Hematopoietic multipotent progenitor cell treated with erythropoietin and hydrocortisone succinate and interleukin-3 and kit ligand, for 8 days (in vitro differentiated cells): ENCODE results near the gene SMAD7.
A peak's percentile ranks its signal among the peaks of the same experiment; 100 is the strongest.

Experiments
- DNase-seq: peaks from one replicate; pipeline ENCODE4 v3.0.0-alpha.2; 2015

Gene SMAD7

DNA sequence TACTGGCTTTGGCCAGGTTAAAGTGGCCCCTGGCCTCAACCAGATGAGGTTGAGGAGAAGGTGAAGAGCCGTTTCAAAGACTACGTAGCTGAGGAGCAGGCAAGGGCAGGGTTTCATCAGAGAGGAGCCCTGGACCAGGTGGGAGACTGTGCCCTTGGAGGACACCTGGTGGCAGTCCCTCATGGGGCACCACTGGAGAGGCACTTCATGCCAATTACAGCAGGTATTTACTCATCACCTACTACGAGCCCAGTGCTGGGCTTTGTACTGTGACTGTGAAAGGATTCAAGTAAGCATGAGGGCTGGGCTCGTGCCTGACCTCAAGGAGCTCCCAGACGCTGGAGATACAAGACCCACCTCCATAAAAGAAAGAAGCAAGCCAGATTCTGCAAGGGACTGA is 37.6 kb downstream of the SMAD7 start:
- no peak for DNase-seq

DNA sequence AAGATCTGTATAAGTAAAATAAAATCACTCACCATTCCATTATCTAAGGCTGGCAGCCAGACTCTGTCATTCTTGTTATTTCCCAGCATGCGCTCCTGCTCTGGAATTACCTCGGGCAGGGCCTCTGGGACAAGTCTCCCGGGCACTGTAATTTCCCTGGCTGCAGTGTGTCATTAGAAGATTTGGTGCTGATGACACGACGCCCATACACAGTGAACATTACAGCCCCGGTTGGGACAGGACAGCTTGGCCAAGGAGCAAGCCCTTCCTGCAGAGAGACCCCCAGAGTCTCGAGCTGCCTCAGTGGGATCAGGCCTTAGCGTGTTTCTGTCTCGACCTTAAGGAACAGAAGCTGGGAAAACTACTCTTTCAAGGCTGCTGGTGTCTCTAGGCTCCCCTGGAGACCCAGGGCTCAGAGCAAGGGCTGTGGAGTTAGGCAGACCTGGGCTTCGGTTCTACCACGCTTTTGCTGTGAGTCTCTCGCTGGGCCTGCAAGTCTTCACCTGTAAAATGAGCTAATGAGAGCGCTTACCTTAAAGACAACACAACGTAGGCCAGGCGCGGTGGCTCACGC is 39.7 kb downstream of the SMAD7 start:
- no peak for DNase-seq

DNA sequence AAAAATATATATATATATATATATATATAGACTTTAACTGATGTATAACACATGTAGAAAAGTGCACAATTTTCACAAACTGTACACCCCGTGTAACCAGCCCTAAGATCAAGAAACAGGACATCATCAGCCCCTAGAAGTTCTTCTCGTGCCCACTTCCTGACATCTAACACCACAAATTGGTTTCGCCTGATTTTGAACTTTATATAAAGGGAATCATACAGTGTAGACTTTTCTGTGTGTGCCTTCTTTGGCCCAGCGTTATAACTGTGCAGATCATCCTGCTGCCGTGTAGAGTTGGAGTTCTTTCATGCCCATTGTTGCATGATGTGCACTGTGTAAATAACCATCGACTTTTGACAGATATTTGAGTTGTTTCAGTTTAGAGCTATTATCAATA is 41.0 kb downstream of the SMAD7 start:
- DNase-seq, result no peak

DNA sequence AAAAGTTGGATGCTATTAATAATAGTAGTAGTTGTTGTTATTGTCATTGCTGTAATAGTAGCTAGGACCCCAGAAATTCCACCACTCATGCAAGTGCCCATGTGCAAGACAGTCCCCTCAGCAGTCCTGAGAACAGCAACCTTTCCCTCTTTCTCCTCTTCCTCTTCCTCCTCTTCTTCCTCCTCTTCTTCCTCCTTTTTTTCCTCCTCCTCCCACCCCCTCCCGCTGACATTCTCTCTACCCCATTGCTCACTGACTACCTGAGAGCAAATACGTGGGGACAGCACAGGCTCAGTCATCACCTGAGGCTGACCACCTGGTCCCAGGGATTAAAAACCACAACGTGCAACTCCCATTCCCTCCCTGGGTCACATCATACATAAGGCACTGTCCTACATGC is 41.8 kb downstream of the SMAD7 start:
- DNase-seq, result no peak

DNA sequence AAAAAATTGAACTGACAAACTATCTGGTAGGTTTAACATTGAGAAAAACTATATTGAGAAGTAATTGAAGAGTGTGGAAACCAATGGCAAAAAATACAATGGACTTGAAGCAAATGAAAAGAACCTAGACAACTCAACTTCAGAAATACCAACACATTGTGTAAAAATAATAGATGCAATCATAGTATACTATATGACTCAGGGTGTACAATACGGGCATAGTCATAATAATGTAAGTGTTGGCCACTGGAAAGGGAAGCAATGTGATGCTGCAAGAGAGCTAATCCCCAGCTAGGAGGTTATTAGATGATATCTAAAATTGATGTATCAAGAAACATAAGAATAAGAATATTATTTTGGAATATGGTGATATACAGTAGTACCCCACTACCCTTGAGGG is 45.3 kb downstream of the SMAD7 start:
- DNase-seq, result no peak

DNA sequence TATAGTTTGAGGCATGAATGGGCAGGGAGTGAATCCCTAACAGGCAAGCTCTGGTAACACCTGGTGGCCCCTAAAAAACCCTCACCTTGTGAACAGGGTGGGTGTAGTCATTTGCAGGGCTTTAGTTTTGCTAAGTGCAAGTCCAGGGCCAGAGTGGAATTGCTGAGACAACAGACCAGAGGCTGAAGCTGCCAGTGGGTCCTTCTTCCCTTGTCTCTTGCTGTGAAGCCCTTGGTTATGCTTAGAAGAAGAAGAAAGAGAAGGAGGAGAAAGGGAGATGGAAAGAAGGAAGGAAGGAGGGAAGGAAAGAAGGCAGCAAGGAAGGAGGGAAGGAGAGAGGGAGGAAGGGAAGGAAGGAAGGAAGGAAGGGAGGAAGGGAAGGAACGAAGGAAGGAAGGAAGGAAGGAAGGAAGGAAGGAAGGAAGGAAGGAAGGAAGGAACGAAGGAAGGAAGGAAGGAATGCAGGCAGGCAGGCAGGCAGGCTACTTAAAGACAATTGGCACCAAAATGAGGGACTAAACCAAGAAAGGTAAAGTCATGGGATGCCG is 45.8 kb downstream of the SMAD7 start:
- DNase-seq, result no peak

DNA sequence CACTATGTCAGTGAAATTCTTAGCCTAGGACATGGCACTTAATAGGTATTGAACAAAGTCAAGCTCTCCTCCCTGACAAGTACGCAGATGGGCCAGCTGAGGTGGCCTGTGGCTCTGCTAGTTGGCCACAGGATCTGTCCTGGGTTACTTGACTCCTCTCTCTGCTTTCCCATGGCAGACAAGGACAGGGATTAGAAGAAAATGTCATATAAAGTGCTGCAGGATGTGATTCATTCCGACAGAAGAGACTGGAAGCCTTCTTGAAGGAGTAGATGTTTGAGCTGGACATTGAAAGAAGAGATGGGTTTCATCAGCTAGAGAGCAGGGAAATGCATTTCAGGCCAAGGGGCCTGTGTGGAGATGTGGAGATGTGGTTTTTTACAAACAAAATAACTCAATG is 46.7 kb downstream of the SMAD7 start:
- DNase-seq, result no peak

DNA sequence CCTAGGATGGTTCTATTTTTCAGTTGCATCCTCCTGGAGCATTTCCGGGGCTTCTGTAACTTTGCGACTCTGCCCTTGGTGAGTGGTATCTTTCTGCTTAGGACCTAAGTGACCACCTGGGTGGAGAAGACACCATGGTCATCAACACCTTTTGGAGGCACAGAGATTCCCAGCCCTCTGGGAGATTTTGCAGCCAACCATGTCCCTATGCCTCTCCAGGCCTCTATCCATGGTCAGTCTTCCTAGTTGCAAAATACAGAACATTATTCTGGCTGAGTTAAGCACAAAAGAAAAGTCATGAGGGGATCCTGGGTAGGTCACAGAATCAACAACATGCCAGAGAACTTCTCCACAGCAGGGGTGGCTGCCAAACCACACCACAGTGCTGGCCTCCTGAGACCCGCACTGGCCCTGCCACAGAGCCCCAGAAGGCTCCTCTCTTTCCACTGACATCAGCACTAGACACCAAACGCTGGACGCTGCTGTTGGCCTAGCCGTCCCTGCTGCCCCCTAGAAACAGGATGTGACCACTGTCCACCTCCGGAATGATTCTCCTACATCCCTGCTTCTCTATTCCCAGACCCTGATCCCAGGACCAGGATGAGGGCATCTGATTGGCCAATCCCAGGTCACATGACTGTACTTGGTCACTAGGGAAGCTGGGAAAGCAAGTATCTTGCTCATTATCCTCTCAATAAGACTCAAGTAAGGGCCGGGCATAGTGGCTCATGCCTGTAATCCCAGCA is 47.7 kb downstream of the SMAD7 start:
- DNase-seq, result no peak

DNA sequence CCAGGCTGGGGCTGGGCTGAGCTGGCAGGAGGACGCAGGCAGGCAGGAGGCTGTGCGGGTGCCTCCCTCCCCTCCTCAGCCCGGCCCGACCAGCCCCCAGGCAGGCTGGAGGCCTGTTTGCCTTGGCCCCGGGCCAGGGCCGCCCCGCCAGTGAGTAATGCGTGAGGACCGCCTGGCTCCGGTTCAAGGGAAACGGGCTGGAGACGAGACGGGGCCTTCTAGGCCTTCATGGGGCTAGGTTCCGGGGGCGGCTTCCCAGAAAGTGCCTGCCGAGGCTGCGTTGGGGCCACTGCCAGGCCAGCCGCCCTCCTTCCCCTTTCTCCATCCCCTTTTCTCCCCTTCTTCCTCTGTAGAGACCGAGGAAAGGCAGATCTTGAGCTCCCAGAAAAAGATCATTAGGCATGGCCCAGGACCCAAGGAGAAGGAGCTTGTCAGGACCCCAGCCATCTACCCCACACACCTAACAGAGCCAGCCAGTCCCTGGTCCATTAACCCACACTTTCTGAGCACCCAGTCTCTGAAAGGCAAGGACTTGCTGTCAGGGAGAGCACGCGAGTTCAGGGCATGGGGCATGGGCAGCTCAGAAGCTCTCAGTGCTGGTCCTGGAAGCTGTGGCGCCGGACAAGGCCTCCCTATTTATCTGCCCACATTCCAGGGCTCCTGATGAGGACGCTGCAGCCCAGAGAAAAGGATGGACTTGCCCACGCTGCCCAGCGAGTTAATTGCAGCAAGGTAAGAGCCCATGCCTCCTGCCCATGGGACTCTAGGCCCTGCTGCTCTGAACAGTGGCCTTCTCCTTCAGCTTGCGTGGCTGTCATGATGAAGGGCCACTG is 48.5 kb downstream of the SMAD7 start:
- peak; percentile 7 for DNase-seq

DNA sequence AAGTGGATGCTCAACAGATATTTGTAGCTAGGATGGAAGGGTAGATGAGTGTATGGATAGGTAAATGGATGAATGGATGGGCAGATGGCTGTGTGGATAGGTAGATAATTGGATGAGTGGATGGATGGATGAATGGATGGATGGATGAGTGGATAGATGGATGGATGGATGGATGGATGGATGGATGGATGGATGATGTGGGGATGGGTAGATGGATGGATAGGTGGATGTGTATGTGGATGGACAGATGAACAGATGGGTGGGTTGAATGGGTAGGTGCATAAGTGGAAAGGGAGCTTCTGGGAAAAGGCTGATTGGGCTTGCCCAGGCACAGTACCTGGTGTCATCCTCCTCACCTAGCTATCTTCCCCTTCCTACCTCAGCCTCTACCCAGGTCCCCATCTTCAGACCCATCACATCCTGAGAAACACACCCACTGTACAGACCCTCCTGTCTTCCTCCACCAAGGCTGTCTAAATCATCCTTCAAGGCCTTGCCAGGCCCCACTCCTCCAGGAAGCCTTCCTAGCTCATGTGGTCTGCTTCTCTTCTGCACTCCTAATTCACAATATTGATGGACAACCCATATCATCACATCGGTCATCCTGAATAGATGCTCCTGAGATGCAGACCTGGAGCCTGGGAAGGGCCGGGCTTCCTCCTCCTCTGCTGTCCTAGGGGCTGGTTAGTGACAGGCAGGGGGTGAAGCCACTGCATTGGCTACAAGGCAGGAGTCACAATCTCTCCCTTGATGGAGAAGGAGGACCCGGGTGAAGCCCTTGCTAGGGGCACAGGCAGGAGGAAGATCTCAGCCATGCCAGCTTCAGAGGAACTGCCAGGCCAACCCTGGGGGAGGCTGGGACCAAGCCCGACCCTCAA is 49.4 kb downstream of the SMAD7 start:
- no peak for DNase-seq

DNA sequence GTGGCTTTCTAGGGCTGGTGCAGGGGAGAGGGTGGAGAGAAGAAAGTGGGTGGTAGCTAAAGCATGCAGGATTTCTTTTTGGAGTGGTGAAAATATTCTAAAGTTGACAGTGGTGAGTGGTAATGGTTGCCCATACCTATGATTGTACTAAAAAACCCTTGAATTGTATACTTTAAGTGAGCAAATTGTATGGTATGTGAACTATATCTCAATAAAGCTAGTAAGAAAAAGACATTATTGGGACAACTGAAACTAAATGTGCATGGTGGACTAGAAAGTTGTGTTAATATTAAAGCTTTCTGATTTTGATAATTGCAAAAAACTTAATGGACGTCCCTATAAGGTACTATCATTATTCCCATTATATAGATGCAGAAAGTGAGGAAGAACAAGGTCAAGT is 50.3 kb downstream of the SMAD7 start:
- no peak for DNase-seq

DNA sequence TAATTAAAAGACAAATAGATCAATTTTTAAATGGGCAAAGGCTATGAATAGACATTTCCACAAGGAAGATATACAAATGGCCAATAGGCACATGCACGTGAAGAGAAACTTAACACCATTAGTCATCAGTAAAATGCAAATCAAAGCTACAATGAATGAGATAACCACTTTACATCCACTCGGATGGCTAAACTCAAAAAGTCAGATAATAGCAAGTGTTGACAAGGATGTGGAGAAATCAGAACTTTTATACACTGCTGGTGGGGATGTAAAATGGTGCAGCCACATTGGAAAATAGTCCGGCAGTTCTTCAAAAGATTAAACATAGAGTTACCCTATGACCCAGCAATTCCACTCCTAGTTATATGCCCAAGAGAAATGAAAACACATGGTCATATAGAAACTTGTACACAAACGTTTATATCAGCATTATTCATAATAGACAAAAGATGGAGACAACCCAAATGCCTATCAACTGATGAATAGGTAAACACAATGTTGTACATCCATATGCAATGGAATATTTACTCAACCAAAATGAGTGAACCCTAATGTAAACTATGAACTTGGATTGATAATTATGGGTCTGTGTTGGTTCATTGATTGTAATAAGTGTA is 51.1 kb downstream of the SMAD7 start:
- DNase-seq, result no peak

DNA sequence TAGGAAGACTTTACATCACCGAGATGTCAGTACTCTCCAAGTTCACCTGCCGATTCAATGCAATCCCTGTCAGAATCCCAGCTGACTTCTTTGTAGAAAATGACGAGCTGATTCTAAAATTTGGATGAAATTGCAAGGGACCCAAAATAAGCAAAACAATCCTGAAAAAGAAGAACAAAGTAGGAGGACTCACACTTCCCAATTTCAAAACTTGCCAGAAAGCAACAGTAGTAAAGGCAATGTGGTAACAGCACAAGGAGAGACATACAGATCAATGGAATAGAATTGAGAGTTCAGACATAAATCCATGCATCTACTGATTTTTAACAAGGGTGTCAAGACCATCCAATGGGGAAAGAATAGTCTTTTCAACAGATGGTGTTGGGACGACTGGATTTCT is 52.2 kb downstream of the SMAD7 start:
- no peak for DNase-seq

DNA sequence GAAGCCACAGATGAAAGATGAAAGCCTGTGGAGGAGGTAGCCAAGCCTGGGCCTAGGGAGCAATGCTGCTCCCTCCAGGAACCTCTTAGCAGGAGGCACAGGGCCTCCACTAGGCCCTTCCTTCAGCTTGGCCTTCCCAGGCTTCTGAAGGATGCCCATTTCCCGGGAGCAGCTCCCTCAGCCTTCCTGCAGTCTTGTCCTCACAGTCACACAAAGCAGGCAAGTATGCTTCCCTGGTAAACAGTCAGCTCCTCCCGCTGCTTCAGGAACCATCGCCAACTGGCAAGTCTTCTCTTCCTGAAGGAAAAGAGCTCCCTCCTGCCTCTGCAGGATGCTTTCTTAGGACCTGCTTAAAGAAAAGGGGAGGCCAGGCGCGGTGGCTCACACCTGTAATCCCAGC is 53.2 kb downstream of the SMAD7 start:
- DNase-seq, result no peak

DNA sequence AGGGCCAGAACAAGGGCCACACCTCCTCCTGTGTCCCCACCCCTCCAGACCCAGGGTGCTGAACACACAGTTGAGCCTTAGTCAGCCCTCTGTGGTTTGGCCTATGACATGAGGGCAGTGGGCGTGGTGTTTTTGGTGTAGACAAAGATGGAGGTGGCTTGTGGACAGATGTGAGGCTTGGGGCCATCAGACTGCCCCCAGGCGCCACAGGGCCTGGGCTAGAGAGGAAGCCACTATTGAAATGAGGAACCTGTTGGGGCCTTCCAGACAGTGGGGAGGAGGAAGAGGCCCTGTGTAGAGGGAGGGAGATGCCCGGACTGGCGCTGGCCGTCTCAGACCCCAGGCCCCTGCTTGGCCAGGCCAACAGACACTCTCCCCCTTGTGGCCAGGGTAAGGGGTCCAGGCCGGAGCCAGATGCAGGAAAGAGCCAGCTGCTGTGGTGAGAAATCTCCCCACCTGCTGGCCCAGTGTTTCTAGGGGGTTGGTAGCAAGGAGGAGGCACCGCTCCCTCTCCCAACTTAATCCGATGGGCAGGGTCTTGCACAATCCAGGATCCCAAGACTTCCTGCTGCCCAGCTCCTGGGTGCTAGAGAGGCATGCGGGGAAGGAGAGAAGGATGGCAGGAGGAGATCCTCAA is 53.8 kb downstream of the SMAD7 start:
- peak; percentile 69 for DNase-seq

DNA sequence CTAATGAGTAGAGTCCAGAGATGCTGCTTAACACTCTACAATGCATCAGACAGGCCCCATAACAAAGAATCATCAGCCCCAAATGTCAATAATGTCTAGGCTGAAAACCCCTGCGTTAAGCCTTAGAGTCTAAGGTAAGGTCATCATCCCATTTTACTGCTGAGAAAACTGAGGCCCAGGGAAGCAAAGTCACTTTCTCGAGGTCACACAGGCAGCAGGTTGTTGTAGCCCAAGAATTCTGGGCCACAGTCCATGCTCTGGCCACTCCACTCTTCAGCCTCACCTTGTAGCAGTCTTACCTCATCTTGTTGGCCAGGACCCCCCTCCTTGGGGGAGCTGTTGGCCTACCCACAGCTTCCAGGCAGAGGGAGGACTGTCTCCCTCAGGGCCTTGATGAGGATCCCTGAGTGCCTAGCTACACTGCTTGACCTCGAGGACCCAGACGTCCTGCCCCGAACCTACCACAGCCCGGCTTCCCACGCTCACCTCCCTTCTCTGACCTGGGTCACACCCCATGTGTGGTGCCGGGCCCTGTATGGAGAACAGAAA is 54.4 kb downstream of the SMAD7 start:
- no peak for DNase-seq

DNA sequence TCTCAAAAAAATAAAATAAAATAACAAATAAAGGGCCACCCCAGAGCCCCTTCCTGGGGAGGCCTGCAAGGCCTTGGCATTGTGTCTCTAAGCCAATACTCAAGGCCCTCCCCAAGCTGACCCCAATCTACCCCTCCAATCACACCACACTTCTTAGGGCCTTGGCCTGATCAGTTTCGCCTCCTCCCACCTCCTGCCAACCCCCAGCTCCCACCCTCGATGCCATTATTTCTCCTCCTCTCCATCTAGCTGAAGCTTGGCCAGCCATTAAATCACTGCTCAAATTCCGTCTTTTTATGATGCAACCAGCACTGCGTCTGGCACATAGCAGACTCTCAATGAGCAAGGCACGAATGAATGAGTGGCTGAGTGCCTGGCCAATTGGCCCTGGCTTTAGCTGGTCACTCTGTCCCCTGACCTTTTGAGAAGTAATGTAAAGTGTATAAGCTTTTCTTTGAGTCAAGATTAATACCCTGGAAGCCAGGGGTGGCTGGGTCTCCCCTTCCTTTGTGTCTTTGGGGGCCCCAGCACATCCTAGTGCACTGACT is 55.9 kb downstream of the SMAD7 start:
- DNase-seq, result no peak

DNA sequence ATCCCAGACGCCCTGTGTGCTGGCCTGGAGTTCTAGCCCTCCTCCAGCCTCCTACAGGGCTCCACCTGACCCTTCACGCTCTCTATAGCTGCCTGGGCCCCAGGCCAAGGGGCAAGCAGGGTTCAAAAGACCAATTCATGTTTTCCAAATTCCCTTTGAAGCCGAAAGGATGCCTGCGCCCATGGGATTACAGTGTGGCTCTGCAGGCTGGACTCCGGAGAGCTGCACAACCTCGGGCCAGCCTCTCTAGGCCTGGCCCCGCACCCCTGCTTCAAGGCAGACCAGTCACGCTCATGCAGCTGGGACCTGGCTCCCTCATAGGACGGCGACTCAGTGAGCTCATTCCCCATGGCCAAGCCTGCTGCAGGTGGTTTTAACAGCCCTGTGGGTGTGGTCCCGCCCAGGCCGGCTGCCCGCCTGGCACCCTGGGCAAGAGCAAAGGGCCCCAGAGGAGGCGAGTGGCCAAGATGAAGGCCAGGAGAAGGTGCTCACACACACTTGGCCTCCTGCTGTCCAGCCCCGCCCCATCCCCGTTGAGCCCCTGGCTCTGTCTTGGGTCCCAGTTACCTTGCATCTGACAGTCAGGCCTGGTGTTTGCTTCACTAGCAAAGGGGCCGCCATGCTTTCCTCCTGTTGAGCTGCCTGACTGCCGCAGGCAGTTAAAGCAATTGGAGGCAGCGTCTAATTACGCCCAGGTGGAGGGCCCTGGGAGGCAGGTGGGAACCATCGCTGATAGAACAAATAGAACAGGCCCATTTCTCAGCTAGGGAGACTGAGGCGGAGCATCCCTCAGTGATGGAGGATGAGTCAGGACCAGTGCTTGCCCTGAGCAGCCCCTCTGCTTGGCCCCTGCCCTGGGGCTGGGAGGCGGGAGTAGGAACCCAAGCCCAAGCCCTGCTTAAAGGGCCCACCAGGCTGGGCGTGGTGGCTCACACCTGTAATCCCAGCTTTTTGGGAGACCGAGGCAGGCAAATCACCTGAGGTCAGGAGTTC is 56.9 kb downstream of the SMAD7 start:
- DNase-seq, result no peak

DNA sequence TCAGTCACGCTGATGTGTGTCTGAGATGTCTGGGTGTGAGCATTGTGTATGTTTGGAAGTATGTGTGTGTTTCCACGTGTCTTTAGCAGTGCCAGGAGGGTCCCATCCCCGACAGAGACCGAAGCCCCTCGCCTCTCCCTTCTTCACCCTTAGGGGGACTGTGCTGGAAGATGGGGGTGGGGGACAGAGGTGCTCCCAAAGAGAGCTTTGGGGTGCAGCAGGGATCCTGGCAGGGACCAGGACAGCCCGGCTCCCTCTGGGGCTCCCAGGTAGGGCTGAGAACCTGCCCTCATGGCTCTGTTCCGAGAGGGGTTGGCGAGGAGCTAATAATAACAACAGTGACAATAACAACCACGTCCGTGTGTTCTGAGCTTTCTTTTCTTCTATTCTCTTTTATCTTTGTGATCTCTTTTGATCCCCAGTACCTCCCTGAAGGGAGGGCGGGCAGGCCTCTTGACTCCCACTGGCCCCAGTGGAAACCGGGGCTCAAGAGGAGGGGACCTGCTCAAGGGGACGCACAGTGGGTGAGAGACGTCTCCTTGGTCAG is 57.6 kb downstream of the SMAD7 start:
- no peak for DNase-seq
